Measurements from ENCODE around the gene SPATA2L.
A peak's percentile ranks its signal among the peaks of the same experiment; 100 is the strongest.

GRCh38 chr16:89658221-89658879, 43.2 kb downstream of the SPATA2L start:
- TF ChIP-seq CTCF (IDR thresholded peaks at IDR 0.05), result no peak
- TF ChIP-seq POLR2A (IDR thresholded peaks at IDR 0.05), result peak in 1 of 4 donors; percentile 3

Data from esophagus squamous epithelium (tissue), 4 donors.